Stimulated activated CD8-positive, alpha-beta memory T cell treated with anti-CD3 and anti-CD28 coated beads, Interleukin-15, amount 100 ng/mL, for 1 hour (primary cell): ENCODE measurements around the gene METAP1.
A peak's percentile ranks its signal among the peaks of the same experiment; 100 is the strongest.
"Not testable (repeated sequence)": the region's sequence is repeated elsewhere in the genome, so short reads cannot be mapped to it uniquely, and the experiment has no call there.

Experiments used
- DNase-seq: peaks from one replicate; pipeline ENCODE4 v3.0.0-alpha.2; 2020; ENCODE audit warnings: low read depth

METAP1 gene

GRCh38 chr4:98995183-98996055 is at the start of gene METAP1:
Gene METAP1 (plus strand): TSS chr4:98995721. CDS start chr4:98995754, 33 bp downstream.
- DNase-seq, result peak; percentile 85

GRCh38 chr4:98946359-98946758 is 49.2 kb upstream of the METAP1 start:
- no peak for DNase-seq

- no peak for DNase-seq
Measured at GRCh38 chr4:98950925-98951324, 44.6 kb upstream of the METAP1 start.

GRCh38 chr4:98951710-98952109 is 43.8 kb upstream of the METAP1 start:
- DNase-seq, result no peak

- no peak for DNase-seq
Measured at GRCh38 chr4:98955229-98955628, 40.3 kb upstream of the METAP1 start.

GRCh38 chr4:98958065-98958464 is 37.5 kb upstream of the METAP1 start:
- DNase-seq, result no peak

- no peak for DNase-seq
Measured at GRCh38 chr4:98959411-98959810, 36.1 kb upstream of the METAP1 start.

GRCh38 chr4:98961770-98962169 is 33.8 kb upstream of the METAP1 start:
- no peak for DNase-seq

- DNase-seq, result no peak
Measured at GRCh38 chr4:98963538-98964433, 31.7 kb upstream of the METAP1 start.

- DNase-seq, result no peak
Measured at GRCh38 chr4:98966926-98967325, 28.6 kb upstream of the METAP1 start.

- DNase-seq, result no peak
Measured at GRCh38 chr4:98967786-98968329, 27.7 kb upstream of the METAP1 start.

GRCh38 chr4:98969878-98970785 is 25.4 kb upstream of the METAP1 start:
- no peak for DNase-seq

GRCh38 chr4:98976716-98977115 is 18.8 kb upstream of the METAP1 start:
- DNase-seq, result no peak

- DNase-seq, result no peak
Measured at GRCh38 chr4:98977557-98977956, 18.0 kb upstream of the METAP1 start.

- no peak for DNase-seq
Measured at GRCh38 chr4:98987720-98988119, 7.8 kb upstream of the METAP1 start.

- DNase-seq, result not testable (repeated sequence)
Measured at GRCh38 chr4:98992835-98993234, 2.7 kb upstream of the METAP1 start.

- DNase-seq, result no peak
Measured at GRCh38 chr4:98993419-98994071, 2.0 kb upstream of the METAP1 start.

- no peak for DNase-seq
Measured at GRCh38 chr4:98994474-98995182, 893 bp upstream of the METAP1 start.

- no peak for DNase-seq
Measured at GRCh38 chr4:98996056-98996764, 689 bp downstream of the METAP1 start.

- no peak for DNase-seq
Measured at GRCh38 chr4:98996765-98997068, 1.2 kb downstream of the METAP1 start.
